Endothelial cell (in vitro differentiated cells): ENCODE data around the gene ATP2B1. TPM values are rescaled to one million over a fixed set of nuclear protein-coding genes. Genes with fewer than 3 reads are reported as not detected.

Source experiments
- DNase-seq: peaks from one replicate; pipeline ENCODE4 v3.0.0; 2021; ENCODE audit warnings: low spot score
- H3K27ac Mint-ChIP-seq: one replicate; pipeline ENCODE4 v1.8.0; 2021; ENCODE audit warnings: mixed read lengths, inconsistent platforms; ENCODE audit not compliant: unreplicated experiment
- H3K27me3 Mint-ChIP-seq: one replicate; pipeline ENCODE4 v1.8.0; 2021; ENCODE audit warnings: mild to moderate bottlenecking, moderate library complexity, mixed read lengths, inconsistent platforms; ENCODE audit not compliant: unreplicated experiment
- H3K36me3 Mint-ChIP-seq: one replicate; pipeline ENCODE4 v1.8.0; 2021; ENCODE audit warnings: mild to moderate bottlenecking, low read depth, mixed read lengths, inconsistent platforms; ENCODE audit not compliant: unreplicated experiment
- H3K4me1 Mint-ChIP-seq: one replicate; pipeline ENCODE4 v1.8.0; 2021; ENCODE audit warnings: mild to moderate bottlenecking, mixed read lengths, inconsistent platforms; ENCODE audit not compliant: unreplicated experiment
- H3K4me3 Mint-ChIP-seq: one replicate; pipeline ENCODE4 v1.8.0; 2021; ENCODE audit warnings: mild to moderate bottlenecking, mixed read lengths, inconsistent platforms; ENCODE audit not compliant: unreplicated experiment
- H3K9me3 Mint-ChIP-seq: one replicate; pipeline ENCODE4 v1.8.0; 2021; ENCODE audit warnings: mixed read lengths, inconsistent platforms; ENCODE audit not compliant: unreplicated experiment
- CTCF ChIP-seq: fragments of 200-600 bp; sonication (generic); IDR thresholded peaks from one replicate; pipeline ENCODE4 v1.5.0; 2021; ENCODE audit warnings: antibody characterized with exemption; ENCODE audit not compliant: unreplicated experiment
- total RNA-seq: library from RNA; stranded (reverse); fragmentation: NEBNext Ultra II Directional; extraction: Animal tissue kit (Norgen Biotek cat#: 25700); gene quantifications from one replicate; pipeline ENCODE4 v1.2.1, GENCODE V29; 2021; ENCODE audit not compliant: unreplicated experiment

ATP2B1 gene
- total RNA-seq, 1 donor from 2014 or later, result 33.0 TPM

DNA sequence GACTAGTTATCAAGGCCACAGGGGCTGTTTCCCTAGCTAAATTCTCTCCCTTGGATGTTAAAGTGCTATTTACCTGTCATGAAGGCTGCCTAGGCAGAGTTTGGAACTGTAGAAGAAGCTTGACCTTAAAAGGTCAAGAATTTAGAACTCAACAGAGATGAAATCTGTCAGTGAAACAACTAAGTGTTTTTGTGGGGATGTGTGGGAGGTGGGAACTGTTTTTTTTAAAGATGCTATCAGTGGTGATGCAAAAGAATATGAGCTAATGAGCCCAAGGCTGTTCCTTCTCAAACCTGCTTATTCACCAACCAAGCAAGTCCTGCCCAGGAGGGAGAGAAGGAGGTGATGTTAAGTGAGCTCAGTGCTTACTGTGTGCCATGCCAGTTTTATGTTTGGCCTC is 142.0 kb downstream of the ATP2B1 start:
- H3K9me3 Mint-ChIP-seq, result peaks cover 3% of the 10 kb centered on the region
- peaks cover 2% of the 10 kb centered on the region for H3K27me3 Mint-ChIP-seq
- no peak for DNase-seq
- H3K4me1 Mint-ChIP-seq, result no peaks in the 10 kb centered on the region
- TF ChIP-seq CTCF, result no peak
- no peaks in the 10 kb centered on the region for H3K36me3 Mint-ChIP-seq
- no peak overlapping the region for H3K4me3 Mint-ChIP-seq
- no peak overlapping the region for H3K27ac Mint-ChIP-seq

DNA sequence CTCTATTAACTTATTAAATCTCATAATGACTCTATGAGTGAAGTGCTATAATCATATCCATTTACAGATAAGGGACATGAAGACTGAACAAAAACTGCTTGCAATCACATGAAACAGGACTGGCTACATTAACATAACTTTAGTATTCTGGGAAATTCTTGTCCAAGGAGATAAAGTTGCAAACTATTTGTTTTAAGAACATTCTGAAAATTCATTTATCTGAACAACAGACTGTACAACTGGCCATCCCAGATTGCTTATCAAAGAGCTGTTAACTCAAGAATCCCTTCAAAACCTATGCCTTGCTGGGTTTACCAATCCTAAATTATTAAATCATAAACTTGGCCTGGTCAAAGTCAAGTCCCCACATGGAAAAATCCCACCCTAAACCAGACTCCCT is 143.6 kb downstream of the ATP2B1 start:
- no peaks in the 10 kb centered on the region for H3K27me3 Mint-ChIP-seq
- H3K9me3 Mint-ChIP-seq, result no peaks in the 10 kb centered on the region
- no peaks in the 10 kb centered on the region for H3K36me3 Mint-ChIP-seq
- TF ChIP-seq CTCF, result no peak
- no peak overlapping the region for H3K4me3 Mint-ChIP-seq
- H3K27ac Mint-ChIP-seq, result no peak overlapping the region
- H3K4me1 Mint-ChIP-seq, result no peaks in the 10 kb centered on the region
- no peak for DNase-seq

DNA sequence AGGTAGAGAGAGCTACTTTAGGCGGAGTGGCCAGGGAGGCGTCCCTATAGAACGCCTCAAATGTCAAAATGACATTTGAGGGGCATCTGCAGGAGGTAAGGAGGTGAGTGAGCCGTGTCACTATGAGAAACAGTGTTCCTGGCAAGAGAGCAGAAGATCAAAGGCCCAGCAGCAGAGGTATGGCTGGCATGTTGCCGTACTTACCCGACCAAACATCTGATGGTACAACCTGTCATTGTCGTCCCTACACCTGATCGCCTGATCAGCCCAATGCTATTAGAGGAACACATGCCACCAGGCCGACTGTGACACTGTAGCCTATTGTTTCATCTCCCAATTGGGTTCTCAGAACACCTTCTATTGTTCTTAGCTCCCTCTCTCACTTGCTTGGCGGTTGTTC is 148.9 kb downstream of the ATP2B1 start:
- peaks cover 2% of the 10 kb centered on the region for H3K27me3 Mint-ChIP-seq
- no peak overlapping the region for H3K4me3 Mint-ChIP-seq
- H3K9me3 Mint-ChIP-seq, result no peaks in the 10 kb centered on the region
- no peak overlapping the region for H3K27ac Mint-ChIP-seq
- TF ChIP-seq CTCF, result no peak
- H3K36me3 Mint-ChIP-seq, result no peaks in the 10 kb centered on the region
- DNase-seq, result no peak
- no peaks in the 10 kb centered on the region for H3K4me1 Mint-ChIP-seq

GRCh38 chr12:89556976-89557375 is 151.7 kb downstream of the ATP2B1 start:
- no peak for DNase-seq
- Mint-ChIP-seq H3K9me3 (no peaks in the 10 kb centered on the region), H3K36me3 (no peaks in the 10 kb centered on the region), H3K4me3 (no peak overlapping the region), H3K27me3 (peaks cover 2% of the 10 kb centered on the region), H3K27ac (no peak overlapping the region), H3K4me1 (no peaks in the 10 kb centered on the region)
- no peak for TF ChIP-seq CTCF

DNA sequence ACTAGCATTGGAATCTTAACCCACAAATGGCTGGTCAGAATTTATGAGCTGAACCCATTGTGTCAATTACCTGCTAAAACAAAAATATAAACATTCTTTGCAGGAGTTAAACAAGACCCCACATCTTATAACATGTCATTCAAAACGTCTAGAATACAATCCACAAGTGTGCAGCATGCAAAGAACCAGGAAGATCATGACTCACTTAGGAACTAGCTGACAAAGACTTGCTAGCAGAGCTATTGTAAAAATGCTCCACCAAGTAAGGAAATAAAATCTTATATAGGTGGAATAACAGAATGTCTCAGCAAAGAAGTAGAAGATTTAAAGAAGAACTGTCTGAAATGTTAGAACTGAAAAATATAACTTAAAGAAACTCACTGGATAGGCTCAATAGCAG is 156.3 kb downstream of the ATP2B1 start:
- no peak for TF ChIP-seq CTCF
- Mint-ChIP-seq H3K27ac (no peak overlapping the region), H3K4me3 (no peak overlapping the region), H3K4me1 (no peaks in the 10 kb centered on the region), H3K27me3 (no peaks in the 10 kb centered on the region), H3K36me3 (no peaks in the 10 kb centered on the region), H3K9me3 (no peaks in the 10 kb centered on the region)
- DNase-seq, result no peak
